Spleen (tissue), 7 donors: Measurements from ENCODE around the gene NECTIN1.

Experiments used
- POLR2A ChIP-seq, 3 donors: fragments of 450-650 bp; IDR thresholded peaks; one replicate each; pipeline ENCODE4 v1.5.1; 2017; ENCODE audit warnings: antibody characterized with exemption in 3 of 3, mild to moderate bottlenecking in 1 of 3
- POLR2AphosphoS5 ChIP-seq, 3 donors: sonication (generic); formaldehyde crosslinking; IDR thresholded peaks; one replicate each; pipeline ENCODE4 v1.5.1; 2017; ENCODE audit warnings: antibody characterized with exemption in 3 of 3
- TF ChIP-seq, protein P1 (sequence below), 11 experiments: fragments of 200-600 bp in 7 of 11; fragments of 450-650 bp in 4 of 11; sonication (generic) in 4 of 11; IDR thresholded peaks in 8 of 11; conservative IDR thresholded peaks in 3 of 11; 1 replicate in 7 of 11; 2 replicates in 4 of 11; pipeline versions ENCODE4 v1.4.0 to v1.8.0; 2016 to 2021; ENCODE audit warnings: antibody characterized with exemption in 11 of 11, inconsistent platforms in 4 of 11, mild to moderate bottlenecking in 1 of 11
- donor health status: DM: no; HTN: no; CAD: no; lungs with moderate emphysema.
- donor health status: DM: no; HTN: no; CAD: no.
- donor health status: DM: no; HTN: no; CAD: no.

DNA sequence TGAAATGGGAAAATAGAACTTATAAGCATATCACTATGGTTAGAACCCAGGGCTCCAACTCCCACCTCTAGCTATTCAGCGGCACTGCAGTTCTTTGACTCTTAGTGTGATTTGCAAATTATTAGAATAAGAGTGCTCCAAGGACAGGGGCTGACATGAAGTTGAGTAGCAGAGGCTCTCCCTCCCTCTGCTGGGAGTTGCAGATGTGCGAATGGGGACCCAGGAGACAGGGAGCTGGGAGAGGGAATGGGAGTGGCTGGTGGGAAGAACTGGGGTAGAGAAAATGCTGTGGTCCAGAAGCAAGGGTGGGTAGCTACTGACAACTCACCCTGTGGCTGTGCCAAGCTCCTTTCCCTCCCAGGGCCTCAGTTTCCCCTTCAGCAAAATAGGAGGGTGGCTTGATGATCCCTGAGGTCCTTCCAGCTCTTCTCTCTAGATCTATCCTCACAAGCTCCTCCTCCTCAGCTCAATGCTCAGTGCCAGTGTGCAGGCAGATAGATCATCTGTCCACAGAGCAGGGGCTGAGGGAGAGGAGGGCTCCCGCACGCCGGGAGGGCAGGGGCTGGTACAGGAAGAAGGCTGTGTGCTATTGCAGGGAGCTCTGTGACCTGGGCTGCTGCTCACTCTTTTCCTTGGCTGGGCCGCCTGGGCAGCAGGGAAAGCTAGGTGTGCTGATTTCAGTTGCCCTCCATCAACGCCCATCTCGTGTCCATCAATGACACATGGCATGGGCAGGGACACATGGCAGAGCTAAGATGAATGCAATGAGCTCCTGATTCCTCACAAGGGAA is 99.0 kb downstream of the NECTIN1 start:
- TF ChIP-seq, protein P1, sequence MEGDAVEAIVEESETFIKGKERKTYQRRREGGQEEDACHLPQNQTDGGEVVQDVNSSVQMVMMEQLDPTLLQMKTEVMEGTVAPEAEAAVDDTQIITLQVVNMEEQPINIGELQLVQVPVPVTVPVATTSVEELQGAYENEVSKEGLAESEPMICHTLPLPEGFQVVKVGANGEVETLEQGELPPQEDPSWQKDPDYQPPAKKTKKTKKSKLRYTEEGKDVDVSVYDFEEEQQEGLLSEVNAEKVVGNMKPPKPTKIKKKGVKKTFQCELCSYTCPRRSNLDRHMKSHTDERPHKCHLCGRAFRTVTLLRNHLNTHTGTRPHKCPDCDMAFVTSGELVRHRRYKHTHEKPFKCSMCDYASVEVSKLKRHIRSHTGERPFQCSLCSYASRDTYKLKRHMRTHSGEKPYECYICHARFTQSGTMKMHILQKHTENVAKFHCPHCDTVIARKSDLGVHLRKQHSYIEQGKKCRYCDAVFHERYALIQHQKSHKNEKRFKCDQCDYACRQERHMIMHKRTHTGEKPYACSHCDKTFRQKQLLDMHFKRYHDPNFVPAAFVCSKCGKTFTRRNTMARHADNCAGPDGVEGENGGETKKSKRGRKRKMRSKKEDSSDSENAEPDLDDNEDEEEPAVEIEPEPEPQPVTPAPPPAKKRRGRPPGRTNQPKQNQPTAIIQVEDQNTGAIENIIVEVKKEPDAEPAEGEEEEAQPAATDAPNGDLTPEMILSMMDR (IDR thresholded peaks at IDR 0.05 in 8 of 11, conservative IDR thresholded peaks at IDR 0.05 in 3 of 11) = no peak
- TF ChIP-seq POLR2AphosphoS5 (IDR thresholded peaks at IDR 0.05) (no peak), POLR2A (IDR thresholded peaks at IDR 0.05) (no peak)
